ENCODE results near the gene ABL1.

ABL1 gene

GRCh38 chr9:130854092-130854491 lies 19.0 kb downstream of the ABL1 start:
- ChIA-PET POLR2A (interaction anchor here (1.9 kb wide), 1 partner anchor 20 kb away, joined by 7 read pairs; the partner anchor contains the start of gene ABL1), CTCF (interaction anchor here (0.6 to 3.7 kb wide), 13 partner anchors 9 to 394 kb away, joined by 3 to 55 read pairs (median 4); no protein-coding TSS in a partner anchor)
- no peaks in the 10 kb centered on the region for H3K9me3 ChIP-seq (ENCODE audit: control insufficient read depth, insufficient read depth, low read depth, low read length)
- H3K36me3 ChIP-seq (ENCODE audit: control insufficient read depth in 2 of 2, insufficient read depth in 1 of 2, low read length in 2 of 2), result peaks cover 0 to 50% of the 10 kb centered on the region in 2 experiments; a peak in 1 of 3 replicates
- no peak overlapping the region for H3K4me3 ChIP-seq (ENCODE audit: low read depth, low read length)
- TF ChIP-seq ZNF513 (tag by site-specific recombination; IDR thresholded peaks at IDR 0.05) (no peak), MEIS1 (CRISPR knock-in tag; IDR thresholded peaks at IDR 0.05; ENCODE audit: borderline replicate concordance) (no peak), REPIN1 (tag by site-specific recombination; IDR thresholded peaks at IDR 0.05; ENCODE audit: low read depth) (no peak), ZNF837 (tag by site-specific recombination; IDR thresholded peaks at IDR 0.05) (no peak), ZNF23 (tag by site-specific recombination; IDR thresholded peaks at IDR 0.05; ENCODE audit: borderline replicate concordance) (no peak), ZNF692 (tag by site-specific recombination; IDR thresholded peaks at IDR 0.05) (no peak), ZNF266 (tag by site-specific recombination; IDR thresholded peaks at IDR 0.05; ENCODE audit: low read depth) (no peak), ZSCAN4 (tag by site-specific recombination; IDR thresholded peaks at IDR 0.05) (no peak), ZNF248 (tag by site-specific recombination; IDR thresholded peaks at IDR 0.05) (no peak), ZNF555 (tag by site-specific recombination; conservative IDR thresholded peaks at IDR 0.05) (no peak), GLI4 (tag by site-specific recombination; IDR thresholded peaks at IDR 0.05) (no peak)
- H3K27ac ChIP-seq (ENCODE audit: extremely low read depth, low read depth, low read length), result no peak overlapping the region
- no peaks in the 10 kb centered on the region for H3K4me1 ChIP-seq (ENCODE audit: control insufficient read depth, insufficient read depth, low read length)

GRCh38 chr9:130854835-130855234 lies 19.8 kb downstream of the ABL1 start:
- Histone ChIP-seq H3K27ac (ENCODE audit: extremely low read depth, low read depth, low read length) (no peak overlapping the region), H3K4me1 (ENCODE audit: control insufficient read depth, insufficient read depth, low read length) (no peaks in the 10 kb centered on the region), H3K4me3 (ENCODE audit: low read depth, low read length) (no peak overlapping the region), H3K9me3 (ENCODE audit: control insufficient read depth, insufficient read depth, low read depth, low read length) (no peaks in the 10 kb centered on the region), H3K36me3 (ENCODE audit: control insufficient read depth in 2 of 2, insufficient read depth in 1 of 2, low read length in 2 of 2) (peaks cover 0 to 56% of the 10 kb centered on the region in 2 experiments; a peak in 1 of 3 replicates)
- ChIA-PET CTCF (interaction anchor here (0.8 to 3.7 kb wide), 8 partner anchors 9 to 154 kb away, joined by 3 to 55 read pairs (median 6); no protein-coding TSS in a partner anchor), POLR2A (interaction anchor here (0.6 kb wide), 1 partner anchor 193 kb away, joined by 5 read pairs; no protein-coding TSS in a partner anchor)
- TF ChIP-seq ZNF664 (tag by site-specific recombination; IDR thresholded peaks at IDR 0.05), result no peak
- TF ChIP-seq ZNF510 (tag by site-specific recombination; IDR thresholded peaks at IDR 0.05; ENCODE audit: insufficient replicate concordance), result no peak
- no peak for TF ChIP-seq KLF8 (tag by site-specific recombination; IDR thresholded peaks at IDR 0.05)
- no peak for TF ChIP-seq ZNF280D (tag by site-specific recombination; IDR thresholded peaks at IDR 0.05)
- no peak for TF ChIP-seq ZNF211 (tag by site-specific recombination; IDR thresholded peaks at IDR 0.05; ENCODE audit: low read depth)
- TF ChIP-seq GLI2 (tag by site-specific recombination; IDR thresholded peaks at IDR 0.05; ENCODE audit: borderline replicate concordance, low read depth), result no peak
- TF ChIP-seq ZNF2 (tag by site-specific recombination; IDR thresholded peaks at IDR 0.05), result no peak
- no peak for TF ChIP-seq ZBTB11 (tag by site-specific recombination; conservative IDR thresholded peaks at IDR 0.05; ENCODE audit: low read depth)
- no peak for TF ChIP-seq YY2 (tag by site-specific recombination; IDR thresholded peaks at IDR 0.05)
- TF ChIP-seq ZNF624 (tag by site-specific recombination; IDR thresholded peaks at IDR 0.05), result no peak
- TF ChIP-seq ZNF561 (tag by site-specific recombination; IDR thresholded peaks at IDR 0.05; ENCODE audit: borderline replicate concordance), result no peak
- TF ChIP-seq ZSCAN5A (tag by site-specific recombination; IDR thresholded peaks at IDR 0.05), result no peak

All from HEK293 (cell line).